Activated naive CD4-positive, alpha-beta T cell (primary cell): ENCODE results near the gene TMEM150B.

Experiments used
- DNase-seq, 4 experiments: peaks; one replicate each; lab custom pipeline; 2025; lab: John Stamatoyannopoulos, UW

TMEM150B gene

DNA sequence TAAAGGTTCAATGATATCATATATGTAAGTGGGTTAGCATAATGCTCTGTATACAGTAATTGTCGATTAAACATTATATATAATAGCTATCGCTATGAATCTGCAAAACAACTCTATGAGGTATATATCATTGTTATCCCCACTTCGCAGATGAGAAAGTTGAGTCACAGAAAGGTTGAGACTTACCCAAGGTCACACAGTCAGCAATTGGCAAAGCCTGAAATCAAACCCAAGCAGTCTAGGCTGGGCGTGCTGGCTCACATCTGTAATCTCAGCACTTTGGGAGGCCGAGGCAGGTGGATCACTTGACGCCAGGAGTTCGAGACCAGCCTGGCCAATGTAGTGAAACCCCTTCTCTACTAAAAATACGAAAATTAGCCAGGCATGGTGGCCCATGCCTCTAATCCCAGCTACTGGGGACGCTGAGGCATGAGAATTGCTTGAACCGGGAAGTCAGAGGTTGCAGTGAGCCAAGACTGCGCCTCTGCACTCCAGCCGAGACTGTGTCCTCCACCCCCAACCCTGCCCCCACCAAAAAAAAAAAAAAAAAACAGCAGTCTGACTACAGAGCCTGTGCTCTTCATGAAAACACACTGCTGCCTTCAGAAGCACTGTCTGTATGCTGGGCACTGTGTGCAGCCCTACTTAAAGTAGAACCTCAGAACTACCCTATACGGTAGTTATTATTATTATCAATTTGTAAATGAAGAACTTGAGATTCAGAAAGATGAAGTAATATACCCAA is 46.6 kb downstream of the TMEM150B start:
- DNase-seq: no peak

DNA sequence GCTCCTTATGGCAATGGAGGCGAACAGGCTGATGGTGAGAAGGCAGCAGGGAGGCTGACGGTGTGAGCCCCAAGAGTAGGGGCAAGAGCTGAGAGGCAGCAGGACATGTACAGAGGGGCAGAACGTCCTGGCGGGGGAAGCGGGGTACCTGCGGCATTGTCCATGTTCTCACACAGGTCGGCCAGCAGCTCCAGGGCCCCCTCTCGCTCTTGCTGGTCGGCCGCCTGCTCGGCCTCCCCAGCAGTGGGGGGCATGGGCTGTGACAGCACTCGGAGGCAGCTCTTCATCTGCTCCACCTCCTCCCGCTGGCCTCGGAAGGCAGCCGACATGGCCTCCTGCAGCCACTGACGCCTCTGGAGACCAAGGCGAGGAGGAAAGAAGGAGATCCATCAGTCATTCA is 47.6 kb downstream of the TMEM150B start:
- DNase-seq: no peak

DNA sequence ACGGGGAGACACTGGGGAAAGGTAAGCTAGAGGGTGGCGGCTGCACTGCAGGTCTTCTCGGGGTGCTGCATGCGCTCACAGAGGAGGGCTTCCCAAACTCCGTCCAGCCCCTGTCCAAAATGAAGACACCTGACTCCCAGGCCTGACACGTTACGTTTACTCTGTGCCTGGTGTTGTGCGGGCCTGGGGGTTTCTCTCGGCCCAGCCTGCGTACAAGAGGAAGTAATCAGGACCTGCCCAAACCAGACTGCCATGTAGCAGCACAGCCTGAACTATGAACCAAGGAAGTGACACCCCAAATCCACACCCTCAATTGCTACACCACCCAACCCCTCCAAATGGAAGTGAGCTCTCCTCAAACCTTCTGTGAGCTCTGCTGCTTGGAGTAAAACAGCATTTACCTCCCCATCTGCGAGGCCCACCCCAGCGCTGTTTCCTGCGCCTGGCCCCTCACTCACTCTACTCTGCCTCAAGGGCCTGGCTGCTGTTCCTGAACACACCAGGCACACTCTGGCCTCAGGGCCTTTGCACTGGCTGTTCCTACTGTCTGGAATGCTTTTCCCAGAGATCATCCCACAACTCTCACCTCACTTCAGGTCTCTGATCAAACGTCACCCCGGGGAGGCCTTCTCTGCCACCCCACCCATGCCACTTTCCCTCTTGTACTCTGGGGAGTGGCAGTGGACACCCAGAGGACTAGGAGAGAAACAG is 48.3 kb downstream of the TMEM150B start:
- DNase-seq: no peak

DNA sequence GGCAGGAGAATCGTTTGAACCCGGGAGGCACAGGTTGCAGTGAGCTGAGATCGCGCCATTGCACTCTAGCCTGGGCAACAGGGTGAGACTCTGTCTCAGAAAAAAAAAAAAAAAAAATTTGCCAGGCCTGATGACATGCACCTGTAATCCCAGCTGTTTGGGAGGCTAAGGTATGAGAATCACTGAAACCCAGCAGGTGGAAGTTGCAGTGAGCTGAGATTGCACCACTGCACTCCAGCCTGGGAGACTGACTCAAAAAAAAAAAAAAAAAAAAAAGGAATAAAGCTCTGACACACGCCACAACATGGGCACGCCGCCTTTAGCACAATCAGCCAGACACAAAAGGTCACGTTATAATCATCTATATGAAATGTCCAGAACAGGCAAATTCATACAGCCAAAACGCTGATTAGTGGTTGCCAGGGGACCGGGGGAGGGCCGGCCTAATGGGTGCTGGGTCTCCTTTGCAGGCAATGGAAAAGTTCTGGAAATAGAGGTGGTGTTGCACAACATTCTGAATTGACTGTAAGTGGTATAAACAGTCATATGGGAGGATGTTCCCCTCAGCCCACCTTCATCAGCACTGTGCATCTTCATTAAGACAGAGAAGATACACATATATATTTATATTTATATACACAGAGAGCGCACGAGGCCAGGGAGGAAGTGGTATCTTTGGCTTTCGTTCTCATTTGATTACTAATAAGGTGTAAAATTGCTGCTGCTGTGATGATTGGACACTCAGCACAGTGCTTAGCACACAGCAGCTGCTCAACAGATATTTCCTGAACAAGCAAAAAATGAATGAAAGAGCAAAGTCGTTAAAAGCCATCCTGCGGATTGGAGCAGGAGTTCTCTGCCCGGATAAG is 49.1 kb downstream of the TMEM150B start:
- no peak for DNase-seq

DNA sequence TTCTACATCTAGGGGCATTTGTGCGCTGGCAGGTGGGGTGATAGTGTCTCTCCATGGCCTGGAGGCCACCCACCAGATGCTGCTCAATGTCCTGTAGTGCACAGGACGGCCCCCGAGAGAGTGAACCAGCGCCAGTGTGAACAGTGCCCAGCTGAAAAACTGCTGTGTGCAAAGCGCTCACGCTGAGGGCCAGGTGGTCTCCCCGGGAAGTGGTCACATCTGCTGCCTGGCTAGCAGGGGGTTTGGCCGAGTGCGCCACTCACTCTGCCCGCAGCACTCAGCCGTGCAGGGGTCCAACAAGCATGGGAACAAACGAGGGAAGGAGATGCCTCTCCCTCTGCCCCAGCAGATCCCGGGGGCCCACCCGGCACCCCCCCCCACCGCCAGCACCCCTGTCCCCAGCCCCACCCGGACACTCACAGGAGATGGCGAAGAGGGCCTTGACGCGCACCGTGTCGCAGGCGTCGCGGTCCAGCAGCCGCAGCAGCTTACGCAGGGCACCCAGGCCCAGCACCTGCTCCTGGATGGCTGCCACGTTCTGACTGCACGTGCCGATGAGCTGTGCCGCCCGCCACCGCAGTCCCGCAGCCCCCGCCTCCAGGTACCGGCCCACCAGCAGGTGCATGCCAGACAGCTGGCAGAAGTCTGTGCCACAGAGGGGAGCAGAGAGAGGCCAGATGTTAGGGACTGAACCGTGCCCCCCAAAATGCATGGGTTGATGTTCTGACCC is 51.0 kb downstream of the TMEM150B start:
- DNase-seq: no peak

DNA sequence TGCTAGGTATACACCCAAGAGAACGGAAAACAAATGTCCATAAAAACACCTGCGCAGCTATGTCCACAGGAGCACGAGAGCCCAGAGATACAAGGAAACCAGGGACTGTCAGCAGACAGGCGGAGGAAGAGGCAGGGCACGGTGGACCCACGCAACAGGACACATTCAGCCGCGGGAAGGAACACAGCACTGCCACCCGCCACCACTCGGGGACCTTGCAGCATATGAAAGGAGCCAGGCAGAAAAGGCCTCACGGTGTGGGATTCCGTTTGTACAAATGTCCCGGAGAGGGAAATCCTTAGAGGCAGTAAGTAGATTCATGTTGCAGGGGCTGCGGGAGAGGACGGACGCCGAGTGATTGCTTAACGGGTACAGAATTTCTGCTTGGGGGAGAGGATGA is 53.0 kb downstream of the TMEM150B start:
- no peak for DNase-seq

DNA sequence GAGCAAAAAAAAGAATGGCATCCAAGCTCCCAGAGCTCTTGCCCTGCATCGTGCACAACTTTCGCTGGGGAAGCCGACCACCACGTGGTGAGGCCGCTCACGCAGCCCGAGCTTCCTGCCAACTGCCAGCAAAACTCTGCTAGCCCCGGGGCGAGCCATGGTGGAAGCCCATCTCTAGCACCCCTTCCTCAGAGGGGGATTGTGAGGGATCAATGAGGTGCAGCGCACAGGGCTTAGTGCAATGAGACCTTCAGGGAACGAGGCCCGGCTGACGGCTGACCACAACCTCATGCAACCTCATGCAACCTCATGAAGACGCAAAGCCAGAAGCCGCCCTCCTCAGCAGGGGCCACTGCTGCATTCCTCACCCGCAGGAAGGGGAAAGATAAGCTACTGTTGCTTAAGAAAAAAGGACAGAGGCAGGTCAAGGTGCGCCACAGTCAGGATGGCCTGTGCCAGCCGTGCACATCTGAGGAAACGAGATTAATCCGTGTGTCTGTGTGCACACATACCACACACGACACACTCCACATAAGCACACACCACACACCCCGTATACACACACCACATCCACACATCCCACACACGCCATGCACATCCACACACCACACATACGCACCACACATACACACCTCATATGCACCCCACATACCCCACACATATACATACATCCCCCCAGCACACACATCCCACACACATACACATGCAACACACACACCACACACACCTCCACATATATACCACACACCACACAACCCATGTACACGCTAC is 54.8 kb downstream of the TMEM150B start:
- no peak for DNase-seq

DNA sequence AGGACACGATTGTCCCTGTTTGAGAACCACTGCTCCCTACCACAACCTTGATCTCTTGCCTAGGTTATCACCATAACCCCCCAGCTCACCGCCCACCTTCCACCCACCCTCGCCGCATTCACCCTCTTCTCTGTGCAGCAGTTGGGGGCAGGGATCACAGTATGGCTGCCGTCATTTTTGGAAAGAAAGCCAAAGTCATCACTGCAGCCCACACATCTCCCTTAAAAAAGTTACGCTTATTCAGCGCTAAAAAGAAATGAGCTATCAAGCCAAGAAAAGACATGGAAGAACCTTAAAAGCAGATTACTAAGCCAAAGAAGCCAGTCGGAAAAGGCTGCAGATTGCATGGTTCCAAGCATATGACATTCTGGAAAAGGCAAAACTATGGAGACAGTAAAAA is 55.8 kb downstream of the TMEM150B start:
- DNase-seq: no peak

DNA sequence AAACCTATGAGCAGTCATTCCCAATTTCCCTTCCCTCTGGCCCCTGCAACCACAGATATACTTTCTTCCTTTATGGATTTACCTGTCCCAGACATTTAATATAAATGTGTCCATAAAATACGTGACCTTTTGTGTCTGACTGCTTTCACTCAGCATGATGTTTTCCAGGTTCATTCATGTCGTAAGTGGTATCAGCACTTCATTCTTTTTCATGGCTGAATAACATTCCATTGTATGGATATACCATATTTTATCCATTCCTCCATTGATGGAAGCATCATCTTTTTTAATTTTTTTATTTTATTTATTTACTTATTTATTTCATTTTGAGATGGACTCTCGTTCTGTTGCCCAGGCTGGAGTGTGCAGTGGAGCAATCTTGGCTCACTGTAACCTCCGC is 58.3 kb downstream of the TMEM150B start:
- no peak for DNase-seq

DNA sequence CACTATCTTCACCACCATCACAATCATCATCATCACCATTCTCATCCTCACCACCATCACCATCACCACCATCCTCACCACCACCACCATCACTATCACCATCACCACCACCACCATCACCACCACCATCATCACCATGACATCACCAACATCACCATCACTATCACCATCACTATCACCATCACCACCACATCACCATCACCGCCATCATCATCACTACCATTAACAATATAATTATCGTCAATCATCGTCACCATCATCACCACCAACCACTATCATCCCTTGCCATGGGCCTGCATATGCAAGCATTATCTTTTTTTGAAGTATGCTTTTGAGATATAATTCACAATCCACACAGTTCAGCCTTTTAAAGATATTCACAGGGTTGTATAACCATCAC is 58.7 kb downstream of the TMEM150B start:
- DNase-seq: no peak

DNA sequence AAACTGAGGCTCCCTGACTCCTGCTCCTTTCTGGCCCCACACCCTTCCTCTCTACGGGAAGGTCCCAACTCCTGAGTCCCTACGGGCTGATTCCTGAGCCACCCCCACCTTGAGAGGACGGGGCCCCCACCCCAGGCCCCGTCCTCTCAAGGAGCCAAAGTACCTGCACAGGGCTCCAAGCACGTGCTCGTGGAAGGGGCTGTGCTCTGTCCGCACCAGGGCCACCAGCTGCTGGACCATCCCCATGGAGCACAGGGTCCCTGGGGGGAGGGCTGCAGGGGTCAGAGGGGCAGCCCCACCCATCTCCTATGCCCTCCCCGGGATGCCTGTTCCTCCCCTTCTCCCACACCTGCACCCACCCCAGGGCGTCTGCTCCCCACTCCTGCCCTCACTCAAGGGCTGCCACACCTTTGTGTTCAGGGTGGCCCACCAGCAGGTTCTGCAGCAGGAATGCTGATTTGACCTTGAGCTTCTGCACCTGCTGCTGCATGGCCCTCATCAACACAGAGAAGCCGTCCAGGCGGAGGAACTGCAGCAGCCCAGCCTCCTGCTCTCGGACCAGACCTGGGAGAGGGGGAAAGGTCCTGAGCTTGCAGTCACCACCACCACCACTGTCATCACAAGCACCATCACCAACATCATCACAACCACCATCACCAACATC is 59.3 kb downstream of the TMEM150B start:
- no peak for DNase-seq

DNA sequence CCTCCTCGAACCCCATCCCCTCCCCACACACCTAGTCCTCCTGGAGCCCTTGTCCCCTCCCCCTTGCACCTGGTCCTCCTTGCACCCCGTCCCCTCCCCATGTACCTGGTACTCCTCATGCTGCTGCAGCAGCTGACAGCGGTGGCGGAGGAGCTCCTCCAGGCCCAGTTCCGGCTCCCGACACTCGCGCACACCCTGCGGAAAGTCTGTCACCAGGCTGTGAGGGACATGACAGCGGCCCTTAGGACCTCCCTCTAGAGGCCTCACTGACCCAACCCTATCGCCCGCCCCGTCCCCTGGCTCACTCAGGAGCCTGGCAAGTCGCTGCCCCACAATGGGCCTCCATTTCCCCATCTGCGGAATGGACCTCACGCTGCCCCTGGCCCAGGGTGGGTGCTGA is 60.0 kb downstream of the TMEM150B start:
- DNase-seq: no peak

DNA sequence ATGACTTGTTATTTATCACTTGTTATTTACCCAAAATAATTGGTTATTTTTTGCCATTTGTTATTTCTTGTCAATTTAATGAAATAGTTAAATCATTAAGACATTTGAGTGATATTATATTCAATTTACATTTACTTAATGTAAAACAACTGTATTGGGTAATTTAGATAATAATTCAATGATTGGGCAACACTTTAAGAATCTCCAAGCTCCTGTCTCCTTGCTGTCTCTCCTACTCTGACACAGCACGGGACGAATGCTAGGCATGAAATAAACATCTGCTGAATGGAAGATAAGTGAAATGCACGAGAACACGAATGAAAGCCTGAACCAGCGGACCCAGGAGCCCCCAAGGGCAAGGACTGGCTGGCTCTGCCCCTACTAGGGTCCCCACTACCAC is 60.6 kb downstream of the TMEM150B start:
- no peak for DNase-seq
